ENCODE data around the gene TMTC4. TPM values are rescaled to one million over a fixed set of nuclear protein-coding genes. Genes with fewer than 3 reads are reported as not detected.
"Not testable (repeated sequence)": the region's sequence is repeated elsewhere in the genome, so short reads cannot be mapped to it uniquely, and the experiment has no call there.

Gene TMTC4
- total and polyA plus RNA-seq, 10 of the 15 experiments (the other 5 are each of a cell fraction or from before 2014, with no cell fraction given), result 3.3 to 24.6 (median 14.5) TPM

- TF ChIP-seq HSF1 (IDR thresholded peaks at IDR 0.05; ENCODE audit: low read depth, low read length) (no peak), ZBED1 (IDR thresholded peaks at IDR 0.05; ENCODE audit: borderline replicate concordance) (no peak), PAX8 (IDR thresholded peaks at IDR 0.05) (no peak), MTA3 (IDR thresholded peaks at IDR 0.05; ENCODE audit: borderline replicate concordance, low read length) (no peak)
Measured at GRCh38 chr13:100707818-100708740, 33.5 kb upstream of the TMTC4 start (continued).

- H3K4me1 ChIP-seq (ENCODE audit: control insufficient read depth, insufficient read depth, low read length); in situ Hi-C loops (cut with MboI); H3K79me2 ChIP-seq (ENCODE audit: control insufficient read depth, insufficient read depth, low read length); H3K9me3 ChIP-seq (replicated peaks; ENCODE audit: control insufficient read depth, insufficient read depth, low read length); FAIRE-seq; SMC1A ChIA-PET (ENCODE audit: uncharacterized antibody, unreplicated experiment); H3K4me2 ChIP-seq (ENCODE audit: control insufficient read depth, insufficient read depth); RAD21 ChIA-PET (ENCODE audit: unreplicated experiment); H3K4me3 ChIP-seq; CTCF ChIA-PET; H3K36me3 ChIP-seq (ENCODE audit: control insufficient read depth in 2 of 2, insufficient read depth in 2 of 2, low read length in 1 of 2); H3K9ac ChIP-seq (ENCODE audit: control insufficient read depth, insufficient read depth, low read length); DNase-seq (ENCODE audit: low read depth, low spot score); POLR2A ChIA-PET; H2AFZ ChIP-seq (ENCODE audit: control insufficient read depth, low read depth, low read length); BruUV-seq (replicated peaks); H3K27me3 ChIP-seq (replicated peaks in 1 of 2; ENCODE audit: control insufficient read depth in 2 of 2, insufficient read depth in 2 of 2, low read length in 1 of 2); ATAC-seq; H4K20me1 ChIP-seq (ENCODE audit: control insufficient read depth, insufficient read depth); H3K27ac ChIP-seq (ENCODE audit: control insufficient read depth, insufficient read depth); intact Hi-C loops (cut with micrococcal nuclease; ENCODE audit: unreplicated experiment): not testable (repeated sequence)
- no CpG with 5 or more reads among the region's 16 CpGs for WGBS (ENCODE audit: insufficient coverage, insufficient replicate concordance, low lambda C conversion rate, missing lambda C conversion rate)
Measured at GRCh38 chr13:100698331-100698730, 23.7 kb upstream of the TMTC4 start.
